IMR-90 (cell line): ENCODE results near the gene DGKD. TPM values are rescaled to one million over a fixed set of nuclear protein-coding genes. Genes with fewer than 3 reads are reported as not detected.

Experiments used
- ATAC-seq: fragments of 200-7000 bp; cut with Tn5 transposase; 2 replicates; pipeline ENCODE4 v1.9.1; 2020; ENCODE audit warnings: low read depth, mild to moderate bottlenecking, moderate library complexity
- BruUV-seq: library from RNA; stranded (reverse); fragments of 400-500 nt; replicated peaks from 2 replicates; lab custom pipeline; 2021; lab: Mats Ljungman, UMichigan
- CTCF ChIA-PET: fragments of 300-600 bp; formaldehyde crosslinking; extraction: SDS; loops from one replicate; lab custom pipeline; 2021; ENCODE audit warnings: antibody characterized with exemption; lab: Yijun Ruan, JAX
- POLR2A ChIA-PET: fragments of 300-600 bp; sonication (Branson Sonifier 250); formaldehyde crosslinking; loops from one replicate; lab custom pipeline; 2022; ENCODE audit warnings: antibody characterized with exemption; ENCODE audit not compliant: unreplicated experiment; lab: Charles Lee
- DNase-seq: peaks from one replicate; pipeline ENCODE4 v3.0.0; 2013
- H2AFZ ChIP-seq: replicated peaks from 2 replicates; pipeline ENCODE3; 2013; ENCODE audit warnings: low read length, mild to moderate bottlenecking; ENCODE audit not compliant: poor library complexity
- H2AK5ac ChIP-seq: 2 replicates; pipeline ENCODE4 v1.6.1; 2013; ENCODE audit warnings: low read depth, low read length, inconsistent platforms
- H2AK9ac ChIP-seq: replicated peaks from 2 replicates; pipeline ENCODE3; 2013; ENCODE audit warnings: mild to moderate bottlenecking, low read depth, low read length, moderate library complexity; ENCODE audit not compliant: poor library complexity
- H2BK120ac ChIP-seq: 2 replicates; pipeline ENCODE4 v1.6.1; 2013; ENCODE audit warnings: low read depth, low read length, inconsistent platforms
- H2BK15ac ChIP-seq: 3 replicates; pipeline ENCODE4 v1.6.1; 2013; ENCODE audit warnings: low read depth, low read length, inconsistent platforms
- H2BK20ac ChIP-seq: 2 replicates; pipeline ENCODE4 v1.6.1; 2013; ENCODE audit warnings: low read depth, mild to moderate bottlenecking, inconsistent platforms, low read length, moderate library complexity
- H2BK5ac ChIP-seq: 2 replicates; pipeline ENCODE4 v1.6.1; 2013; ENCODE audit warnings: mild to moderate bottlenecking, low read depth, low read length, inconsistent platforms; ENCODE audit not compliant: poor library complexity, severe bottlenecking
- H3K14ac ChIP-seq: replicated peaks from 2 replicates; pipeline ENCODE4 v1.6.1; 2013; ENCODE audit warnings: low read depth, low read length, inconsistent platforms
- H3K18ac ChIP-seq: 2 replicates; pipeline ENCODE4 v1.6.1; 2013; ENCODE audit warnings: low read depth, low read length, control low read depth
- H3K23ac ChIP-seq: 2 replicates; pipeline ENCODE4 v1.6.1; 2013; ENCODE audit warnings: low read depth, low read length, inconsistent platforms
- H3K27ac ChIP-seq: 2 replicates; pipeline ENCODE4 v1.5.1; 2013; ENCODE audit warnings: mild to moderate bottlenecking, control low read depth, low read length; ENCODE audit not compliant: insufficient read depth
- H3K27me3 ChIP-seq: 2 replicates; pipeline ENCODE4 v1.6.1; 2013; ENCODE audit warnings: low read length; ENCODE audit not compliant: control insufficient read depth, insufficient read depth
- H3K36me3 ChIP-seq: 2 replicates; pipeline ENCODE4 v1.6.1; 2013; ENCODE audit warnings: low read length, mixed read lengths; ENCODE audit not compliant: control insufficient read depth, insufficient read depth
- H3K4ac ChIP-seq: 2 replicates; pipeline ENCODE4 v1.6.1; 2013; ENCODE audit warnings: low read depth, low read length, inconsistent platforms
- H3K4me1 ChIP-seq: 2 replicates; pipeline ENCODE4 v1.6.1; 2013; ENCODE audit warnings: low read length, mixed read lengths; ENCODE audit not compliant: control insufficient read depth, insufficient read depth
- H3K4me2 ChIP-seq: 2 replicates; pipeline ENCODE4 v1.6.1; 2013; ENCODE audit warnings: low read depth, mild to moderate bottlenecking, control low read depth, low read length, moderate library complexity
- H3K4me3 ChIP-seq: 2 replicates; pipeline ENCODE4 v1.5.1; 2013; ENCODE audit warnings: low read depth, mild to moderate bottlenecking, control low read depth, low read length, moderate library complexity; ENCODE audit not compliant: insufficient read depth
- H3K56ac ChIP-seq: 2 replicates; pipeline ENCODE4 v1.6.1; 2013; ENCODE audit warnings: low read length, inconsistent platforms; ENCODE audit not compliant: insufficient read depth; ENCODE audit errors: extremely low read depth
- H3K79me1 ChIP-seq, 2 experiments: 2 replicates each; pipeline ENCODE4 v1.6.1; 2013; ENCODE audit warnings: low read length in 2 of 2, inconsistent platforms in 1 of 2, low read depth in 1 of 2
- H3K9ac ChIP-seq: 2 replicates; pipeline ENCODE4 v1.6.1; 2013; ENCODE audit warnings: low read depth, low read length, control low read depth
- H3K9me1 ChIP-seq: 2 replicates; pipeline ENCODE4 v1.6.1; 2013; ENCODE audit warnings: low read length, inconsistent platforms; ENCODE audit not compliant: insufficient read depth
- H3K9me3 ChIP-seq: 2 replicates; pipeline ENCODE4 v1.6.1; 2013; ENCODE audit warnings: low read length; ENCODE audit not compliant: control insufficient read depth, insufficient read depth
- H4K20me1 ChIP-seq: 2 replicates; pipeline ENCODE4 v1.6.1; 2013; ENCODE audit warnings: low read length, inconsistent platforms; ENCODE audit not compliant: insufficient read depth
- H4K5ac ChIP-seq: 2 replicates; pipeline ENCODE4 v1.6.1; 2013; ENCODE audit warnings: mild to moderate bottlenecking, low read depth, low read length, control low read depth
- H4K8ac ChIP-seq, 2 experiments: 2 replicates each; pipeline ENCODE4 v1.6.1; 2013; ENCODE audit warnings: low read depth in 2 of 2, low read length in 2 of 2, control low read depth in 1 of 2, inconsistent platforms in 1 of 2
- H4K91ac ChIP-seq: 2 replicates; pipeline ENCODE4 v1.6.1; 2013; ENCODE audit warnings: low read depth, low read length, inconsistent platforms; ENCODE audit not compliant: insufficient read depth
- CHD1 ChIP-seq: IDR thresholded peaks from 2 replicates; pipeline ENCODE4 v1.6.1; 2012; ENCODE audit warnings: low read depth, low read length, improper control_type of control experiment
- MAZ ChIP-seq: IDR thresholded peaks from 2 replicates; pipeline ENCODE4 v1.6.1; 2012; ENCODE audit warnings: low read depth, mild to moderate bottlenecking, low read length, improper control_type of control experiment, moderate library complexity, borderline replicate concordance
- MXI1 ChIP-seq: IDR thresholded peaks from 2 replicates; pipeline ENCODE4 v1.6.1; 2012; ENCODE audit warnings: low read depth, mild to moderate bottlenecking, low read length, moderate library complexity, borderline replicate concordance
- RAD21 ChIP-seq: IDR thresholded peaks from 2 replicates; pipeline ENCODE4 v1.6.1; 2012; ENCODE audit warnings: low read length, improper control_type of control experiment
- RCOR1 ChIP-seq: IDR thresholded peaks from 2 replicates; pipeline ENCODE4 v1.6.1; 2012; ENCODE audit warnings: mild to moderate bottlenecking, low read length, improper control_type of control experiment; ENCODE audit not compliant: insufficient replicate concordance
- SMC3 ChIP-seq: fragments of 150-350 bp; IDR thresholded peaks from 2 replicates; pipeline ENCODE4 v1.6.1; 2016; ENCODE audit warnings: low read depth, mild to moderate bottlenecking, antibody characterized with exemption, low read length, moderate library complexity
- WGBS, 2 experiments: methylation state at CpG; one replicate each; pipeline versions ENCODE4 v1.1.5 to v1.1.7; 2013; ENCODE audit warnings: missing lambda C conversion rate in 2 of 2; ENCODE audit not compliant: insufficient read length in 1 of 2; ENCODE audit errors: extremely low coverage in 2 of 2; 5-methylcytosine and 5-hydroxymethylcytosine counted together
- dilution Hi-C: fragments of 300-500 bp; cut with HindIII; formaldehyde crosslinking; loops from one replicate; pipeline ENCODE4 v1.14.3; 2018; ENCODE audit warnings: low sequenced_read_pairs; ENCODE audit not compliant: unreplicated experiment
- in situ Hi-C: fragments of 300-500 bp; cut with MboI; formaldehyde crosslinking; loops from 3 replicates; pipeline ENCODE4 v1.14.3; 2019; ENCODE audit warnings: low sequenced_read_pairs, inconsistent platforms, mixed read lengths
- intact Hi-C: fragments of 100-400 bp; cut with micrococcal nuclease; formaldehyde crosslinking; loops from 2 replicates; pipeline ENCODE4 v1.10.0; 2022
- polyA plus RNA-seq, 3 experiments: library from polyadenylated mRNA; depleted of rRNA; stranded (reverse); fragments of >200 nt; gene quantifications; 2 replicates each; pipeline ENCODE4 v1.2.3, GENCODE V29; 2012; ENCODE audit warnings: low replicate concordance in 1 of 3
- total RNA-seq: library from RNA; depleted of rRNA; stranded (reverse); fragments of >200 nt; gene quantifications from 2 replicates; pipeline ENCODE4 v1.2.3, GENCODE V29; 2012
- TF ChIP-seq, protein P1 (sequence below): fragments of 150-350 bp; IDR thresholded peaks from 2 replicates; pipeline ENCODE4 v1.6.1; 2017; ENCODE audit warnings: mild to moderate bottlenecking, antibody characterized with exemption, low read length, low read depth

The DGKD gene
- total and polyA plus RNA-seq, 2 of the 4 experiments (the other 2 are of a cell fraction), result 6.5 to 10.1 TPM

- Histone ChIP-seq H3K4me1 (no peaks in the 10 kb centered on the region), H2AFZ (peak overlapping the region; percentile 19), H3K56ac (no peak overlapping the region), H4K91ac (no peak overlapping the region), H2BK20ac (no peak overlapping the region), H4K5ac (no peak overlapping the region), H2AK9ac (no peak overlapping the region), H3K18ac (no peak overlapping the region), H2BK120ac (no peak overlapping the region), H3K9ac (no peak overlapping the region), H3K4ac (no peak overlapping the region), H3K79me1 (no peaks in the 10 kb centered on the region; a peak in 1 of 4 replicates), H3K27ac (no peak overlapping the region), H3K27me3 (no peaks in the 10 kb centered on the region), H2AK5ac (no peak overlapping the region), H2BK15ac (no peak overlapping the region), H3K36me3 (peaks cover 27% of the 10 kb centered on the region), H3K9me1 (peaks cover 5% of the 10 kb centered on the region; the same call in 1 of the 2 replicates), H3K4me3 (no peak overlapping the region), H3K23ac (no peak overlapping the region), H2BK5ac (no peak overlapping the region), H3K14ac (no peak overlapping the region), H3K9me3 (no peaks in the 10 kb centered on the region), H4K8ac (no peak overlapping the region), H4K20me1 (no peaks in the 10 kb centered on the region), H3K4me2 (no peak overlapping the region)
- ATAC-seq (no peak), DNase-seq (no peak)
- 96% methylated on average over 8 of the region's 17 CpGs; no CpG with 5 or more reads in 1 of the 2 experiments for WGBS, 2 experiments
- in situ Hi-C loops, result loop anchor here (10.0 kb wide), 1 partner anchor 156 kb away; no protein-coding TSS in a partner anchor
- dilution Hi-C loops, result no loop called here
- CTCF ChIA-PET, result interaction anchor here (0.5 to 0.6 kb wide), 2 partner anchors 15 to 286 kb away, joined by 3 read pairs; no protein-coding TSS in a partner anchor
- BruUV-seq, result no TSS peak
- intact Hi-C loops, result no loop called here
- no peak for TF ChIP-seq SMC3
- no peak for TF ChIP-seq RAD21
- no peak for TF ChIP-seq RCOR1
- TF ChIP-seq MAZ, result no peak
- TF ChIP-seq, protein P1, sequence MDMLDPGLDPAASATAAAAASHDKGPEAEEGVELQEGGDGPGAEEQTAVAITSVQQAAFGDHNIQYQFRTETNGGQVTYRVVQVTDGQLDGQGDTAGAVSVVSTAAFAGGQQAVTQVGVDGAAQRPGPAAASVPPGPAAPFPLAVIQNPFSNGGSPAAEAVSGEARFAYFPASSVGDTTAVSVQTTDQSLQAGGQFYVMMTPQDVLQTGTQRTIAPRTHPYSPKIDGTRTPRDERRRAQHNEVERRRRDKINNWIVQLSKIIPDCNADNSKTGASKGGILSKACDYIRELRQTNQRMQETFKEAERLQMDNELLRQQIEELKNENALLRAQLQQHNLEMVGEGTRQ, result no peak
- no peak for TF ChIP-seq MXI1
- TF ChIP-seq CHD1, result no peak
- POLR2A ChIA-PET, result no interaction called here
Measured at GRCh38 chr2:233440314-233440713, 86.0 kb downstream of the DGKD start.
